AG20443 (cell line): ENCODE results near the gene SLC6A19.
A peak's percentile ranks its signal among the peaks of the same experiment; 100 is the strongest.

Source experiments
- DNase-seq: peaks from one replicate; pipeline ENCODE4 v3.0.0; 2012; ENCODE audit warnings: low spot score, mixed read lengths

The SLC6A19 gene

DNA sequence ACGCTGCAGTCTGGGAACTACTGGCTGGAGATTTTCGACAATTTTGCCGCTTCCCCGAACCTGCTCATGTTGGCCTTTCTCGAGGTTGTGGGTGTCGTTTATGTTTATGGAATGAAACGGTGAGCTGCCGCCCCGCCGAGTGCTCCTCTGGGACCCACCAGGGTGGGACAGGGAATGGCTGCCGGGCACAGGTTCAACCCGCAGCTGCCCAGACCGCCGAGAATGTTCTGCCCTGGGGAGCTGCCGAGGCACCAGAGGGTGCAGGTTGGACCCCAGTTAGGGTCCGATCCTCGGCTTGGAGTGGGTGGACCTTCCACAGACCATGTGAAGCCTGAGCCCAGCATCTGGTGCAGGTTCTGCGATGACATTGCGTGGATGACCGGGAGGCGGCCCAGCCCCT, 42.9 kb downstream of the SLC6A19 start:
- DNase-seq = no peak

DNA sequence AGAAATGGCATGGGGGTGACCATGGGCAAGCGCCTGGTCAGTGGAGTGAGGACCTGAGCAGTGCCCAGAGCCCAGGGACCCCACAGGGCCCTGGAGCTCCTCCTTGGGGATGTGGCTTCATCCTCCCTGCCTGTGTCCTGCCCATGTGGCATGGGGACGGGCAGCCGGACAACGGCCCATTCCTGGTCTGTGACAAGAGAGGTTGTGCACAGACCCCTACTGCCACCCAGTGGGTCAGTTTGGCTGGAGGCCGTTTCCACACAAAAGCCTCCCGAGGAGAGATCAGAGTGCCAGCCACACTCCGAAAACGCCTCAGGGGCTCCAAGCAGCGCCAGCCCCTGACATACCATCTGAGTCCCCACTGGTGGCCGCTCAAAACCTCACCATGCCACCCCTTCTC, 43.6 kb downstream of the SLC6A19 start:
- DNase-seq = no peak

DNA sequence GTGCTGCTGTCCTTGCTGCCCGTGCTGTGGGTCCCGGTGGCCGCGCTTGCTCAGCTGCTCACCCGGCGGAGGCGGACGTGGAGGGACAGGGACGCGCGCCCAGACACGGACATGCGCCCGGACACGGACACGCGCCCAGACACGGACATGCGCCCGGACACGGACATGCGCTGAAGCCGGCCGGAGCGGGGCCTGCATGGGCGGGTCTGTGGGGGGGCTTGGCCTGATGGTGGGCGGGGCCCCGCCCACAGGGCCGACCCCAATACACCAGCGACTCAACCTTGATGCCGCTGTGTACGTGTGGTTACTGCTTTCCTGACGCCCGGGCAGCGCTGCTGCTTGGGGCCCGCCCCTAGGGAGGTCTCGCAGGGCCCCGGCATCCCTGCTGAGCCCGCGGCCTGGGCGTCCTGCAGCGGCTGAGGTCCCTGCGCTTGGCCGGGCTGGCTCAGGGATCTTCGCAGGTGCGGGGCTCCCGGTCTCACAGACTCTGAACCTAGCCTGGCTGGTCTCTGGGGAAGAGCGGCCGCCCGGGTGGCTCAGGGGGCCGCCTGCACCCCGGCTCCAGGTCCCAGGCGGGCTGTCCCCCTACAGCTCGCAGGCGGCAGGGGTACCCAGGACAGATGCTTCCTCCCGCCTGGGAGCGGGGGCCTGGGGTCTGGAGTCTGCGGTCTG, 44.6 kb downstream of the SLC6A19 start:
- DNase-seq = no peak

DNA sequence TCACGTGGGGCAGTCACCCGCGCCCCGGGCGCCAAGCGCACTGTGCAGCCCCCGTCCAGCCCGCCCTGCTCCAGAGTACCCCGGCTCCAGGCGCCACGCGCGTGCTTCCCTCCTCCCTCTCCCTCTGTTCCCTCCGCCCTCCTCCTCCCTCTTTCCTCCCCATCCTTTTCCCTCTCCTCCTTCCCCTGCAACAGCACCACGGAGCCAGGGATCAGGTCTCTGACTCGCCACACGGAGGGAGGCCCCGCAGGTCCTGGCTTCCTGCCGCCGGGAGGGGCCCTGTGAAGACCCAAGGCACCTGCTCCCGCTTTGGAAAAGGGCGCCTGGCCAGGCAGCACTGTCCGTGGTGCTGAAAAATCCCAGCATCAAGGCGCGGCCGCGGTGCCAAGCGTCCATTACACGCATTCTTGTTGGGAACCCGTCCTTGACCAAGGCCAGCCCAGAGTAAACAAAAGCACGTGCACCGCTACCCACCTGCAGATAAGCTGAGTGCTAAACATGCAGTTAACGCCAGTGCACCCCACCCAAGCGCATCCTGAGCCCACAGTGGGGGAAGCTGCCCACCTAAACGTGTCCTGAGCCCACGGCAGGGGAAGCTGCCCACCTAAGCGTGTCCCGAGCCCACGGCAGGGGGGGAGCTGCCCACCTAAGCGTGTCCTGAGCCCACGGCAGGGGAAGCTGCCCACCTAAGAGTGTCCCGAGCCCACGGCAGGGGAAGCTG, 45.5 kb downstream of the SLC6A19 start:
- DNase-seq = peak; percentile 61

DNA sequence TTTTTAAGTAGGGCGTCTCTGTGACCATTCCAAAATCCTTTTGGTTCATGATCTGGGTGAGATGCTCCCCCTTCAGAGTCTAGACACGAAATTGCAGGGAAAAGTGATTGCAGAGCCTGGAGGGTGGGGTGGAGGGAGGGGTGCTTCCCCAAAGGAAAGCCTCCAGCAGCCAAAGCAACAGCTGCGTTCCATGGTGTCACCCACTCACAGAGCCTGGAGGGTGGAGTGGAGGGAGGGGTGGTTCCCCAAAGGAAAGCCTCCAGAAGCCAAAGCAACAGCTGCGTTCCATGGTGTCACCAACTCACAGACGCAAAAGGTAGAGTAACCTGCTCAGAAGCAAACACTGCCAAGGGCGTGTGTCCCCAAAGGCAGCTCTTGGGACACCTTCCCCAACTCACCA, 46.4 kb downstream of the SLC6A19 start:
- DNase-seq = no peak

DNA sequence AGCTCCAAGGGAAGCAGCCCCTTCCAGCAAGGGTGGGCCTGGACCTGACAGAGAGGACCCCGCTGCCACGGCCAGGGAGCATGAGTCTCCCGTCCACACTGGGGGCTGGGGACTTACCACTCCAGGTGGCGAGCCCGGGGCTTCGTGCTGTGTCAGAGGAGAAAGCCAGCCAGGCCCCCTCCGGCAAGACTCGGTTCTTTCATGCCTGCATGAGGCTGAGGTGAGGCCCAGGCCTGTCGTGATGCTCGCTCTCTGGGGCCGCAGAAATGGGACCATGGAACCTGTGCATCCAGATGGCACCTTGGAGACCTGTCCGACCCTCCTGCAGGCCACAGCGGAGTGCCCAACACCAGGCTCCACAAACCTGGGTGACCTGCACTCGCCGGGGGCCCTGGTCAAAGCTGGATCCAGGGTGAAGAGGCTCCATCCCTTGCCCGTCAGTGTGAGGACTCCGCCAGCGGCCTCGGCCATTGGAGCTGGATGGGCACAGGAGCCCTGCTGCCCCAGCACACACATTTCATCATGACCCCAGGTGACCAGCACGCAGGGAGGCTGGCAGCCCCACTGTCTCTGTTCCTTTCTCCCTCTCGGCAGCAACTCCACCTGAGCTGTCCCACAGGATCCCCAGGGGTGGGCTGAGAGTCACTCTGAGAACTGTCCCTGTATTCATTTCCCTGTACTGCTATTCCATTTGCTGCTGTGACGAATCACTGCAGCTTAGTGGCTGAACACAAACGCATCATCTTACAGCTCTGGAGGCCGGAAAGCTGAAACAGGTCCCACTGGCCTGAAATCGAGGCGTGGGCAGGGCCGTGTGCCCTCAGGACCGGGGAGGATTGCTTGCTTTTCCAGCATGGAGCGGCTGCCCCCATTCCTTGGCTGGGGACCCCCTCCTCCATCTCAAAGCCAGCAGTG, 48.2 kb downstream of the SLC6A19 start:
- no peak for DNase-seq

DNA sequence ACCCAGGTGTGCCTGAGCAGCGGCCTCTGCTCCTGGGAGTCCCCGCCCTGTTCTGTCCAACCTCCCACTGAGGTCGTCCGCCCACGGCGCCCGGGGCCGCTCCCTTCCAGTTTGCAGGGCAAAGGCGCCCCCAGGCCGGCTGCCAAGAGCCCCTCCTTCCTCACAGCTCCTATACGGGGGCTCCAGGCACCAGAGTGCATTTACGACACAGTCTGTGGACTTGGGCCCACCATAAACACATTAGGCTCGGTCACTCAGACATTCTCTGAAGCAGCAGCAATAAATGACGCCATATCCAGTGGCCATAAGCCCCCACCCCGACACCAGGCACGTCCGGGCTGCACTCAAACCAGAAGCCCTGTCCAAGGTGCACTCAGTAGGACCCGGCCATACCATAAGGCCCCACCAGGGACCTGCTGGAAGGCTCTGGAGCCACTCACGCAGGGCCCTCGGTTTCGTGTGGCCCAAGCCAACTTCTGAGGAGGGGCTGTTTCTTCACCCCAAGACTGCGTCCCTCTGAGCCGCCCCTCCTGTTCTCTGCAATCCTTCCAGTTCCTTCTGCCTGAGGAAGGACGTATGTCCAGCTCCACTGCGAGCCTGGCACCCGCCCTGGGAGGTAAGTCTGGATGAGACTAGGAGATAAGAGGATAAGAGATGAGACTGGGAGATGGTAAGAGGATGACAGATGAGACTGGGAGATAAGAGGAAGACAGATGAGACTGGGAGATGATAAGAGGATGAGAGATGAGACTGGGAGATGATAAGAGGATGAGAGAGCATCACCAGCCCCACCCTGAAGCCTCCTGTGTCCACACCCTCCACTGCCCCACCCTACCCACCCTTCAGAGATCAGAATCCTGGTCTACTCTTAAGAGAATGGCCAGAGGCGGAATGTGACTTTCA, 50.5 kb downstream of the SLC6A19 start:
- no peak for DNase-seq

DNA sequence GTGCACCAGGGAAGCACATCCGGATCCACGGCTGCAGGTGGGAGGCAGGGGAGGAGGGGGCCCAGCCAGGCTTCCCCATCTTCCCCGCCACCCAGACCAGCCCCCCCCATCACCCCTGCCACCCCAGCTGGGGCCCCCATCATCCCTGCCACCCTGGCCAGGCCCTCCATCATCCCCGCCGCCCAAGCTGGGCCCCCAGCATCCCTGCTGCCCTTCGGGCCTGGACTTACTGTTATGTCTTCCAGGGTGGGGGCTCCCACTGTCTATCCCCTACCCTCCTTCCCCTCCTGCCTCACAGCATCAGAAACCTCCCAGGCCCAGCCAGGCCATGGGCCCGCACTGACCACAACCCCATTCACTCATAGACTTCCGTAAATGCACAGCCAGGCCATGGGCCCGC, 51.3 kb downstream of the SLC6A19 start:
- DNase-seq = no peak

DNA sequence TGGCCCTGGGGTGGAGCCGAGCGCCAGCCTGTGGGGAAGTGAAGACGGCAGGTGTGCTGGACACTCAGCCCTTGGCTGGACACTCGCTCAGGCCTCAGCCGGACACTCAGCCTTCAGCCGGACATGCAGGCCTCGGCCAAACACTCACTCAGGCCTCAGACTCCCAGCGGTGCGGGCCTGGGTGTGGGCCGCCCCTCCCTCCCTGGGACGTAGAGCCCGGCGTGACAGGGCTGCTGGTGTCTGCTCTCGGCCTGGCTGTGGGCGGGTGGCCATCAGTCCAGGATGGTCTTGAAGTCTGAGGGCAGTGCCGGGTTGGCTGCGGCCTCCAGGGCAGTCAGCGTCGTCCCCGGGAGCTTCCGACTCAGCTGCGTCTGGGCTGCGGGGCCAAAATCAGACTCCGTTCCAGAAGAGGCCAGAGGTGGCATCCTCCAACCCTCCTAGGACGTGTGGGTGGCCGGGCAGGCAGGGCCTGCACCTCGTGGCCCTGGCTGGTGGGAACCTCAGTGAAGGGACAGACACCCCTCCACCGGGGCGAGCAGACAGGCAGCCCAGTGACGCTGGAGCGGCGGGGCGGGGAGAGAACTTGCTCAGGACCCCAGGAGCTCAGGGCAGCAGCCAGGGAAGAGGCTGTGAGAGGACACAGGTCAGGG, 52.2 kb downstream of the SLC6A19 start:
- DNase-seq = no peak

DNA sequence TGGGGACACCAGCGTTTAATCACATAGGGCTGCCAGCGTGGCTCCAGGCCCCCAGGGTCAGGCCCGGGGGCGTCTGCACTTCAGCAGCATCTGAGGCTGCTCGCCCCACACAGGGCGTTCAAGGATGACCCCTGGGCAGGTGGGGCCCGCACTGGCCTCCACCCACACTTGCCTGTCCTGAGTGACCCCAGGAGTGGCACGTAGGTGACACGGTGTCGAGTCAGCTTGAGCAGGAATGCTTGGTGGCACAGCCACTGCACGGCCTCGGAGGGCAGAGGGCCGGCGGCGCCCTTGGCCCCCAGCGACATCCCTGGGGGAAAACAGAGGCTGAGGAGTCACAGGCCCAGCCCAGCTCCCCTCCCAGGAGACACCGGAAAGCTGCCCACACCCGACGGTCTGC, 52.8 kb downstream of the SLC6A19 start:
- DNase-seq = no peak

DNA sequence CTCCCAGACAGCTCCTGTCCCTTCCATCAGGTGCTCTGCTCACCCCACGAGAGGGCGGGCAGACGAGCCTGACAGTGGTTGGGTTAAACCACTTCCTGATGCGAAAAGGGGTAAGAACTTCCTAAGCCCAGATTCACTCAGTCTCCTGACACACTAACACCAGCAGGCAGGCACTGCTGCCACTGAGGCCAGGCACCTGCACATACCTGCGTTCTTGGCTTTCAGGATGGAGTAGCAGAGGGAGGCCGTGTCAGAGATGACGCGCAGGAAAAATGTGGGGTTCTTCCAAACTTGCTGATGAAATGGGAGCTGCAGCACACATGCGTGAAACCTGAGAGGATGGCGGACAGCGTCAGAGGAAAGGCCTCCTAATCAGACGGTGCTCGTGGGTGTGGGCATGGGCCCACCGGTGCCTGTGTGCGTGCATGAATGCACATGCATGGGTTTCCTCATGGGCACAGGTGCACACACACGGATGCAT, 53.7 kb downstream of the SLC6A19 start:
- no peak for DNase-seq

DNA sequence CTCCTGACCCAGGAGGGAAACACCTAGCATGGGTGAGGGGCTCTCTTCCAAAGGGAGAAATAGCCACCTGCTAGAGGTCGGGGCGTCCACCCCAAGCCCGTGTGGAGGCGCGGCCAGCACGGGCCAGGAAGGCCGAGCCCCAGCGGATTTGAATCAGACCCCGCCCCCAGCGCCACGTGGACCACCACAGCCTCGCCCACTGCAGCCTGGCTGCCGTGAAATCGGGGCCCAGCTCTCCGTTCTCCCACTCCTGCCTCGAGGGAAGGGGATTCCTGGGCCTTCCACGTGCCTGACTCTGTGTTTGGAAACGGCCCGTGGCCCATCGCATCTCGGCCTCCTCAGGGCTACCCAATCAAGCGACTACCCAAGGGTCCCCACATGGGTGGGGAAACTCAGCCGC, 55.4 kb downstream of the SLC6A19 start:
- no peak for DNase-seq

DNA sequence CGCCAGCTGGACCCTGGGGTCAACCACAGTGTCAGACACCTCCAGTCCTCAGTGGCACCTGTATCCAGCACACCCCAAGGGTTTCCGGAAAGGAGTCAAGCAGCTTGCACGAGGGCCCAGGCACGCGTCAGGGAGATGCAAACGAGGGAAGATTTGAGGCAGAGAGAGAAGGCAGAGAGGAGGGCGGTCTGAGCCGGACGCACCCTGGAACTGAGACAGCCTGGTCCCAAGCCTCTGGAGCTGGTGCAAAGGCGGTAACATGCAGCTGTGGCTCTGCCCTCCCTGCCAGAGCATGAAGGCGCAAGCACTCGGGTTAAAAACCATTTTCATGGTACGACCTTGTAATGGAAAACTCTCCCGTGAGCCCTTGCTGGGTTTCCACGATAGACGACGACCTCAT, 56.0 kb downstream of the SLC6A19 start:
- no peak for DNase-seq

DNA sequence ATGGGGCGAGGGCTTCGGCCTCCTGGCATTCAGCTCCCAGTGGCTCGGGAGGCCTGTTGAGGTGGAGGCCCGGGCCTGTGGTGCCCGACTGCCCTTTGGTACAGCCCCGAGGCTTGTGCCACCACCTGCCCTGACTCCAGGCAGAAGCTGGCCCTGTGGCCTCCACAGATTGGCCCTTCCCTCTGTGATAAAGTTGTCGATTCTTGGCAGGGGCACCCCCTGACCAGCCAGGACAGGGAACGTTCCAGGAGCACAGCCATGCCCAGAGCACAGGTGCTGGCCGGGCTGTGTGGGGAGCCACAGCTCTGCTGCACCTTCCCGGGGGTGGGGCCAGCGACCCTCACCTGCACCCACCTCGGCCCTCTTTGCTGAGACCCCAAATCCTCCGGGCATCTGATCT, 56.4 kb downstream of the SLC6A19 start:
- DNase-seq = no peak

DNA sequence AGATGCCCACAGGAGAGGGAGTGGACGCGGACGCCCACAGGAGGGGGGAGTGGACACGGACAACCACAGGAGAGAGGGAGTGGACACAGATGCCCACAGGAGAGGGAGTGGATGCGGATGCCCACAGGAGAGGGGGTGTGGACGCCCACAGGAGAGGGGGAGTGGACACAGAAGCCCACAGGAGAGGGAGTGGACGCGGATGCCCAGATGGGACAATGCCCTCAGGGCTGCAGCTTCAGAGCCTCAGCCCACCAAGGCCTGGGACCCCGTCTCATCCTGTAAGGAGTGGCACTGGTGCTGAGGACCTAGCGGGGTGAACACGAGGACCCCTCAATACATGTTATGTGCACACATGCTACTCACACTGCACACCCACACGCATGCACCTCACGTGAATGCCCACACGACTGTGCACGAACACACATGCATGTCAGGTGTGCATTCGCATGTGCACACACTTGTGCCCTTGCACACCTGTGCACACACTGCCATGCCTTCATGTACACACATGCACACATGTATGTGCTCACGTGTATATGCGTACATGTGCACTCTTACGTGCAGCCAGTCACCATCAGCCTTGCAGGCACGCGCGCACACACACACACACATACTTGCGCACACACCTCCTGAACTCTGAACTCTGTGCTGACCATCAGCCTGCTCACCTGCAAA, 58.5 kb downstream of the SLC6A19 start:
- DNase-seq = no peak

DNA sequence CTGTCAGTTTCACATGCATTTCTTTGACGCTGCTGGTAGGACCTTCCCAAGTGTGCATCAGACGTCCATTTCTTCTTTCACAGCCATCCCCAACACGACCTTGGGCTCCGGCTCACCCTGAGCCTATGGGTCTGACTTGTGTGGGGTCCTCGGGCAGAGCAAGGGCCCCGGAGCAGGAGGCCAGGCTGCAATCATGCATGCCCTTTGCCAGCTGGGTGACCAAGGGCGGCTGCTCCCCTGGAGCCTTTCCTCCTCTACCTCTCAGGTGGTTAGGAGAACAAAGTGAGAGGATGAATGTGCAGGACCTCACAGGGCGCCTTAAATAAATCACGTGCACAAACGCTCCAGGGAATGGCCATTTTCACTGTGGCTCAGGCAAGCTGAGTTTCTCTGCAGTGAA, 60.2 kb downstream of the SLC6A19 start:
- DNase-seq = no peak

DNA sequence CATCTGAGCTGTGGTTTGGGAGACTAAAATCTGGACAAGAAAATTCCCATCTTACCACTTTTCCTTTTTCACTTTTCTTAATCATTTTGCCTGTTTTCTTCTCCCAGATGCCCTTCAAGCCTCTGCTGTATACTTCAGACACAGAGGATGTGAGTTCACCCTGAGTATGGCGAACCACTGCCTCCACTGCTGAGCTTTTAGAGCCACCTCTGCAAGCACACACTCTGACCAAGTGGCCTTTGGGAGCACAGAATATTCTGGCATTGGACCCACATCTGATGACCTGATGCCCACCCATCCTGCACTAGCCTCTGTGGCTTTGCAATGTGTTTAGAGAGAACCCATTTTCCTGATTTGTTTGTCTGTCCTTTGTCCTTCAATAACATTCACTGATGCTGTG, 61.0 kb downstream of the SLC6A19 start:
- no peak for DNase-seq

DNA sequence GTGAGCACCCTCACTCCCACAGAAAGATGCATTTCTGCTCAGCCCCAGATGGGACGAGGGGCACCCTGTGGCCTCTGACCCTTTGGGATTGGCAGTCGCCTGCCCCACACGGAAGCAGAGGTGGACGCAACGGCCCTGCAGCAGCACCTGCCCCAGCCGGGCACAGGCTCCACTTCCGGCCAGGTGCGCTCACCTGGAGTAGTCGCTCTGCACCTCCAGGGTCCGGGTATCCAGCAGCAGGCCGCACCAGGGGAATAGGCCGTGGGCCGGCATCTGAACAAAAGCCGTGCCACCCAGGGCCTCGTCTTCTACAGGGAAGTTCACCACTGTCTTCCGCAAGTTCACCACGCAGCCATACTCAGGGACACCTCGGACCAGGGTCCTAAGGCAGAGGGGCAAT, 62.8 kb downstream of the SLC6A19 start:
- DNase-seq = no peak

DNA sequence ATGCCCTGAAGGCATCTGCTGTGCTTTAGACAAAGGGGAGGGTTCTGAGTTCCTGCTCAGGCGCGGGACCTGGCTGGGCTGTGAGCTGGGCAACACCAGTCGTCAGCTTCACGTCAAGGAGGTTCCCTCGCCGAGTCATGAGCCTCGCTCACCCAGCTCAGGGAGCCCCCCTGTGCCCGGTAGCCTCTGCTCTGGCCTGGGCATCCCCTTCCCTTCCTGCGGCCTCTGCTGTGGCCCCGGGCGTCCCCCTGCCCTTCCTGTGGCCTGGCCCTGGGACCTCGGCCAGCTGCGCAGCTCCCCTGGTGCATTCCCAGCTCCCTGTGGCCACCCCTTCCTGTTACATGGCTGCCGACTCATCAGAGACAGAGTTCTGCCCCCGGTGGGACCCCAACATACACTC, 63.6 kb downstream of the SLC6A19 start:
- DNase-seq = no peak
